NCI-H187 treated with DMSO at 0.1 percent for 48 hours (cell line): ENCODE measurements around the gene POLQ.
"Not testable (repeated sequence)": the region's sequence is repeated elsewhere in the genome, so short reads cannot be mapped to it uniquely, and the experiment has no call there.

Experiments
- DNase-seq: peaks from one replicate; lab custom pipeline; 2025; lab: John Stamatoyannopoulos, UW

Gene POLQ

DNA sequence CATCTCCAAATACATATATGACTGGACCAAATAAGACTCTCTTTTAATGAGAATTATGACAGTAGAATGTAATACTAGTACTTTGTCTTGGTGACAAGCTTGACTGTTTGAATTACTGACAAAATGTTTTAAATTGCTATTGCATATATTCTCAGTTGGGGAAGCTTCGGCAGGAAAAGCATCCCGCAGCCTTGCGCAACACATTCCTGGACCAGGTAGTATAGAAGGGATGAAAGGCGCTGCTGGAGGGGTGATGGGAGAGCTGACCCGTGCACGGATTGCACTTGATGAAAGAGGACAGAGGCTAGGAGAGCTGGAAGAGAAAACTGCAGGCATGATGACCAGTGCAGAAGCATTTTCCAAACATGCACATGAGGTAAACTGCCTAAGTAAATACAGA, 127.6 kb downstream of the POLQ start:
- DNase-seq: no peak

DNA sequence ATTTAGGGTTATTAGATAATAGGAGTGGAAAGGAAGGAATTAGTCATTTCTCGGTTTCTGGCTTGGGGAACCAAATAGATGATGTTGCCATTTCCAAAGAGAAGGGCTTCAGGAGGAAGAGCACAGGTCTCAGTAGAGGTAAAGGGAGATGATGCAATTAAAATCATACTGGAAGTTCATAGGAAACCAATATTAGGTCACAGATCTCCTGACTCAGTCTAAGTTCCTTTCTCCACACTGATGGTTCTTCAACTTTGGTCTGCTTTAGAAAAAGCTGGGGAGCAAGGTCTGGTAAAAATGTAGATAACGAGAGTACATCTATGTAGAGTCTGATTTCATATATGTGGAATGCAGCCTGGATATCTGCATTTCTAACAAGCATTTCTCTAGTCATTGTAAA, 130.9 kb downstream of the POLQ start:
- DNase-seq: no peak

GRCh38 chr3:121411523-121411922, 134.3 kb downstream of the POLQ start:
- no peak for DNase-seq

- no peak for DNase-seq
Measured at GRCh38 chr3:121405631-121406030, 140.2 kb downstream of the POLQ start.

DNA sequence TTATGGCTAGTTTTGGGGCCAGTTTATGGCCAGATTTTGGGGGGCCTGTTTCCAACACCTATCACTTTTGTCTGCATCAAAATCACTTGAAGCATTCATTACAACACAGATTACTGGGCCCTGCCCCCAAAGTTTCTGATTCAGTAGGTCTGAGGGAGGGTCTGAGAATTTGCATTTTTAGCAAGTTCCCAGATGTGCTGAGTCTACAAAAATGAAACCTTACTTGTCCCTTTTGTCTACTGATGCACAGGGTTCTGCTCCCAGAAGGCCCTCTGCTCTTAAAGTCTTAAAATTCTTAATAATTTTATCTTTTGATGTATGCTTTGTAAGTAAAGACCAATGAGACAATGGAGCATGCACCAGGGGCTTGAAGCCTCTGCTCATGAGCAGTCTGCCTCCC, 146.0 kb downstream of the POLQ start:
- no peak for DNase-seq

- DNase-seq: not testable (repeated sequence)
Measured at GRCh38 chr3:121398051-121398450, 147.7 kb downstream of the POLQ start.

- DNase-seq: not testable (repeated sequence)
Measured at GRCh38 chr3:121395967-121396366, 149.8 kb downstream of the POLQ start.

- DNase-seq: not testable (repeated sequence)
Measured at GRCh38 chr3:121388308-121388707, 157.5 kb downstream of the POLQ start.
